NCI-H2196 (cell line): ENCODE measurements around the gene XPO5.
"Not testable (repeated sequence)": the region's sequence is repeated elsewhere in the genome, so short reads cannot be mapped to it uniquely, and the experiment has no call there.

ENCODE experiments used
- DNase-seq: peaks from one replicate; lab custom pipeline; 2025; ENCODE audit not compliant: unreplicated experiment; lab: John Stamatoyannopoulos, UW

The XPO5 gene

DNA sequence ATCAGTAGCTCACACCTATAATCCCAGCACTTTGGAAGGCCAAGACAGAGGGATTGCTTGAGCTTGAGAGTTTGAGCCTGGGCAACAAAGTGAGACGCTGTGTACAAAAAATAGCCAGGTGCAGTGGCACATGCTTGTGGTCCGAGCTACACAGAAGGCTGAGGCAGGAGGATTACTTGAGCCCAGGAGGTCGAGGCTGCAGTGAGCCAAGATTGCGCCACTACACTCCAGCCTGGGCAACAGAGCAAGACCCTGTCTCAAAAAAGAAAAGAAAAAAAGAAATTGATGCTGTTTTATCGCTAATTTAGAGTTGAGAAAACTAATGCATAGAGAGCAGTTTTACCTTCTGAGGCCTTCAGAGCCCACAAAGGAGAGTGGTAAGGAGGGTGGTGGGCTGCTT lies 77.5 kb downstream of the XPO5 start:
- not testable (repeated sequence) for DNase-seq

- DNase-seq = no peak
Measured at GRCh38 chr6:43497689-43498088, 78.1 kb downstream of the XPO5 start.

DNA sequence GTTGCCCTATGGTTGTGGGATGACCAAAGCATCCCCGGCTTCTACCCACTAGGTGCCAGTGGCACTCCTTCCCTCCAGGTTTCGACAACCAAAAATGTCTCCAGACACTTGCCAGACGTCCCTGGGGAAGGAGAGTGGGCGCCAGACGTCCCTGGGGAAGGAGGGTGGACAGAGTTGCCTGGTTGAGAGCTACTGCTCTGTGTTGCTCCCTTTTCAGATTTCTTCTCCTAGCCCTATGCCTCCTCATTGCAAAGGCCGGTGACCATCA lies 78.8 kb downstream of the XPO5 start:
- DNase-seq = no peak

- DNase-seq = peak; percentile 36
Measured at GRCh38 chr6:43496370-43497128, 79.3 kb downstream of the XPO5 start.

- DNase-seq = no peak
Measured at GRCh38 chr6:43495409-43495941, 80.4 kb downstream of the XPO5 start.

DNA sequence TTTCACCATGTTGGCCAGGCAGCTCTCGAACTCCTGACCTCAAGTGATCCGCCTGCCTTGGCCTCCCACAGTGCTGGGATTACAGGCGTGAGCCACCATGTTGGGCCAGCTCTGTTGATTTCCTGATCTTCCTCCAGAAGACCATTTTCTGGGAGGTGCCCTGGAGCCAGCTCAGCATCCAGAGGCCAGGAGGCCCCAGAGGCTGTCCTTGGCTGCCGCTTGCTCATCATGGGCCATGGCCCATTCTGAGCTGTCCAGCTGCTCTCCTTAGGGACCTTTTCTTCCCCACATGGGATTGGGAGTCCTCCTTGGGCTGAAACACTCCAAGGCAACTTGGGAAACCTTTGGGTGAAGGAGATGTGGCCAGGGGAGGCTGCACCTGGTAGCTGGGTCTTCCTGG lies 81.1 kb downstream of the XPO5 start:
- DNase-seq = no peak

DNA sequence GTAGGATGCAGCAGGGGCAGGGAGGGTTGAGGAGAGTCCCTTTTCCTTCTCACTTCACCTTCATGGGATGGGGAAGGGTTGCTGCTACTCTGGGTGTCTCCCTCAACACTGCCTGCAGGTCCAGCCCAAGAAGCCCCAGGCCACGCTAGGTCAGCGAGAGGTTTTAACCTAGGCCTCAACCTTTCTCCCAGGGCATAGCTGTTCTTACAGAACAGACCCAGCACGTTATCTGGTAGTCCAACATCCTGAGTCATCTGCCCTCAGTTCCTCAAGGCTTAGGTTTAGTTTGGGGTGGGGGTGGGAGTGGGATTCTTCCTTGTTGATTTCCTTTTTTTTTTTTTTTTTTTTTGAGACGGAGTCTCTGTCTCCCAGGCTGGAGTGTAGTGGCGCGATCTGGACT lies 81.5 kb downstream of the XPO5 start:
- DNase-seq = no peak

DNA sequence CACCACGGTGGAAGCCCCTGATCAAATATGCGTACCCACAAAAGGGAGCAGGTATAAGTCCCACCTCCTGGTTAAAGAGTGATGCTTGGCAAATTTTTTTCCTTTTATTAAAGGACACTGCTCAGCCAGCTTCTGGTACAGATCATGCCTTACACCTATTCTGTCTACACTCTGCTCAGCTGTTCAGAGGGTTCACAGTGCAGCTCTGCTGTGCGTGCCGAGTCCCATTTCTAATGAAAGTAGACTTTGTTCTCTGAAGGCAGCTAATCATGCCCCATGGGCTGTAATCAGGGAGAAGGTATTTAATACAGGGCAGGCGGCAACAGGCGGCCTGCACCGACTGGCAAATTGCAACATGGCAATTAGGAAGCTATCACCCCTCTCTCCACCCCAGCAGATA lies 82.0 kb downstream of the XPO5 start:
- no peak for DNase-seq

DNA sequence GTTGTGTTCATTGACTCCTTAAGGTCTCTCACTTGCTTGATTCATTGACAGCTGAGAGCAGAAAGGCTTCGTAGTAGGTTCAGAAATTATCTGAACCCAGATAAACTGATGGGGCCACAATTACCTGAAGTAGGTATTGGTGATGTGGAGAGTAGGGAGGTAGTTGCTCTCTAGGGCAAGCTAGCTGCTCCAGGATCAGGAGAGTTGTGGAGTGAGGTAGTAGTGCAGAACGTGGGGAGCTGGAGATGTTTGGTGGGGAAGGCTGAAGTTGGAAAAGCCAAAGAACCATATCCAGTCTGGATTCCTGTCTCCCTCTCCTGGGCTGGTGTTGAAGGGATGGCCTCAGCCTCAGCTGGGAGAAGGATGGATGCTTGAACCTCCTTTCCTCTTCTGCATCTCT lies 82.6 kb downstream of the XPO5 start:
- DNase-seq = no peak

- DNase-seq = no peak
Measured at GRCh38 chr6:43492673-43493072, 83.2 kb downstream of the XPO5 start.

GRCh38 chr6:43491750-43492661 lies 83.8 kb downstream of the XPO5 start:
- peak; percentile 66 for DNase-seq

DNA sequence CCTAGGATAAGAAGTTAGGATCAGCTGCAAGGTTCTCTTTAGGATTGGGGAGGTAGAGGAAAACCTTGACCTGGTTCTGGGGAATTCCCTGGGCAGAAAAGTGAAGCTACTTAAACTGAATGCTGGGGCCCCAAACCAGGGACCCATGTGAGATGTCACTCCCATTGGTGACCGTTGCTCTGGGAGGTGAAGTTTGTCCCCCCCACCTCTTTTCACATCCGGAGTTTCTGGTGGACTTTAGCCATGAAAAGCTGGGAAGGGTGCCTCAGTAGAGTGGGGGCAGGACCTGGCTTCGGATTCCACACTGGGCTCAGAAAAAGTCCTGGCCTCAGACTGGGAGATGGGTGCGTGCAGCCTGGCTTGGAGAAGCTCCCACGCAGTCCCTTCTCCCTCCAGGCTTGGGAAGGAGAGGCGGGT lies 85.3 kb downstream of the XPO5 start:
- DNase-seq = no peak

GRCh38 chr6:43489277-43490072 lies 86.4 kb downstream of the XPO5 start:
- no peak for DNase-seq

DNA sequence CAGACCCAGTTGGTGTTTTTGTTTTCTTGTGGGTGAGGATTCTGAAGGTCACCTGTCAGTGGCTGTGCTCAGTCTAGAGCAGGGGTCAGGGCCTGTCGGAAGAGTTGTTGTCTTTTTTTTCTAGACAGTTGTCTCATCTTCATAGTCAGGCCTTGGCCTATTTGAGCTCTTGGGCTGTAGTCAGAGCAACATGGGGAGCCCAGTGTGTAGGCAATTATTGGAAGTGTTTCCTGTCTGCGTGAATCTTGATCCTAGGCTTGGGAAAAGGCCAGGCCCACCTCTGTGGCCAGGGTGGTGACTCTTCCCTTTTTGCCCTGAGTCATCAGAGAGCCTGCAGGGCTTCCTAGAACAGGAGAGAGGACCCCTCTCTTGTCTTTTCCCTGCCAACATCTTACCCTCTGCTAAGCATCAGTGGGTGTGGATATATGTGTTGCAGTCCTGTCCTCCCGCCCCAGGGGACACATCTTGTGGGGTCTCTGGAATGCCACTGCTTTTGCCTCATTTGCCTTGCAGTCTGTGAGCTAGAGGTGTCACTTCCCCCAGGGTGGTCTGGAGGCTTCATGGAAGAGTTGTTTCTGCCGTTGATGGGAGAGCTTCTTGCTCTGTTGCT lies 87.1 kb downstream of the XPO5 start:
- no peak for DNase-seq

GRCh38 chr6:43481591-43482236 lies 94.1 kb downstream of the XPO5 start:
- DNase-seq = no peak

DNA sequence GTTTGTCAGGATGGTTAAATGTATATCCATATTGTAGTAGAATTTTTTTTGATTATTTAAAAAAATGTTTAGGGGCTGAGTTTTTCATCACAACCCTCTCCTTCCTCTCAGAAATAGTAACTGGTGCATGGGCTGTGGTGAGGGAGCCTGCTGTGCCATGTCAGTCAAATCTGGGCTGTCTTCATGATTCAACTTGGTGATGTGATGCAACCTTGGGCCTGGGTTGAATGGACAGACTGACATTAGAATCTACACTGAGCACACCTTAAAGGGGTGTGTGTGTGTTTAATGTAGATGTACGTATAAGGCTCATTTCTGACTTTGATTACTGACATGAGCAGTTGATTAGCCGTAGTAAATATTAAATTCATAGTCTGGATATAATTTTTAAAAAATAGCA lies 94.8 kb downstream of the XPO5 start:
- no peak for DNase-seq

DNA sequence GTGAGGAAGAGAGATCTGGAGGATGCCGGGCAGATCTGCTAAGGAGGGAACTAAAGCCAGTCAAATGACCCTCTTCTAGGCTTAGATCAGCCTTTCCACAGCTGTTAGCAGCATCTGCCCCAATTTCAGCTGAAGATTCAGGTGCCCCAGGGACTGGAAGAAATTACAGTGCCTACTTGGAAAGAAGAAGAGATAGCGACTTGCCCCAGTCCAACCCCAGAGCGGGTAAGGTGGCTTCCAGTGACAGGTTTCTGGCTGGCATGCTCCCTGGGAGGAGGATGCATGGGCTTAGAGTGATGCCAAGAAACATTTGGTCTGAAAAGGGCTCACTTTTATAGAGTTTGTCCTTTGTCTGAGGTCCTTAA lies 97.8 kb downstream of the XPO5 start:
- no peak for DNase-seq

DNA sequence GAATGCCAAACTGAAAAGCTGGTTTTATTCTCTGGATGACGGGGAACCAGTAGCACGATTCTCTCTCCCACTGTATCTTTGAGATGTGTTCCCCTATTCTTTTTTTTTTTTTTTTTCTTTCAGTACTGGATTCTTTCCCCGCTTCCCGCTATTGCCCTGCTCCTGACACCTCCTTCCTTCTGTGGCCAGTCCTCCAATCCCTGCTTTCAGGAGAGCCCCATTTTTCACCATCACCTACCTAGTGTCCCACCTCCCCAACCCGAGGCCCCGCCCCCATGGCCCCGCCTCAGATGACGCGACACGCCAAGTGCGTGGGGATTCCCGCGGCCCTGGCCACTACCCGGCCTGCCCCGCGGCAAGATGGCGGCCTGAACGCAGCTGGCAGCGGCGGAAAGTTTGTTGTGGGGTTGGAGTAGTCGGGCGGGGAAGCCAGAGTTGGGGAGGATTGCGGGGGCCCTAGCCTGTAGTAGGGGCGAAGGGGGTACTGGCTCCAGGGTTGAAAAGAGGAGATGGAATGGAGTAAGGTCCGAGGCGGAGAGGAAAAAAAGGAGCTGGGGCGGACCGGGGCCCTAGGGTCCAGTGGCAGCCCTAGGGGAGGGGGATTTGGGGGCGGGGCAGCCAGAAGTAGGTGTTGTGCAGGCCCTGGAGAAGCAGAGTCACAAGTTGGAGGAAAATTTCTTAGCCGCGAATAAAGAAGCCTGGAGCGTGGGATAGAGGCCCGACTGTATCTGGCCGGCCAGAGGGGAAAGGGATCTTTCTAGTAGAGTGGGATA lies 98.4 kb downstream of the XPO5 start, which contains the start of gene TJAP1:
Gene TJAP1 (plus strand): TSS at position 336 of the 773 bp plus-strand sequence. CDS start 21,432 bp downstream, outside the sequence.
- peak; percentile 90 for DNase-seq

DNA sequence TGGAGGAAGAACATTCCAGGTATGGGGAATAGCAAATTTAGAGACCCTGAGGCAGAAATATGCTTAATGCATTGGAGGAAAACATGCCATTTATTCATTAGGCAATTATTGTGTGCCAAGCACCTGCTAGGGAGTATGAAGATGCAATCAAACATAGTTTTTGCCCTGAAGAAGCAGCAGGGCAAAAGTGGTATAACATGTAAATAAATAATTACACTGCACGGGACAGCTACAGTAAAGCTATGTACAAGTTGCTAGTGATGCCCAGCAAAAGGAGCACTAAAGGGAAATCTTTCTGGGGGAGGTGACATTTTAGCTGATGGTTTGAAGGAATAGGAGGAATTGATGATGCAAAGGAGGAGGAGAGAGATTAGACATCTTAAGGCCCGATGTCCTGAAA lies 99.1 kb downstream of the XPO5 start:
- no peak for DNase-seq

DNA sequence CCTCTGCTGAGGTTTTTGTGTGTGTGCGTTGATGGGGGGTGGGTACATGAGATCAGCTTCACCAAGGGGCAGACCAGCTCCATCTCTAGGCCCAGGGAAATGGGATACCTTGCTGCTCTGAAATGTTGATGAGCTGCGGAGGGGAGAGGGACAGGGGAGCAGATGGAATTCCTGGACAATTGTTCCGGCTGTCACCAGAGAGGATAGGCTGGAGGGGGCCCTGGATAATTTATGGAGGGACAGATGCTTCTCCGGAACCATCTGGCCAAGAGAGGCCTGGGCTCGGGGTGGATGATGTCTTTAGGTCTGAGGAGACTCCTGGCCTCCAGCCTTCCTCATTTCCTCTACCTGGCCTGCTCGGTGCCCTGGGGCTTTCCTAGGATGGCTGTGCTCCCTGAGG lies 100.3 kb downstream of the XPO5 start:
- no peak for DNase-seq
